Pancreas (tissue), 10 donors: ENCODE data around the gene EGFR. TPM values are rescaled to one million over a fixed set of nuclear protein-coding genes. Genes with fewer than 3 reads are reported as not detected.

Experiments
- ATAC-seq, 4 donors: fragments of 200-7000 bp; cut with Tn5 transposase; one replicate each; pipeline versions ENCODE4 v1.8.0 to v1.9.1; 2020; ENCODE audit warnings: mild to moderate bottlenecking in 4 of 4, moderate library complexity in 4 of 4
- DNase-seq, 6 donors: peaks; one replicate each; pipeline ENCODE4 v3.0.0-alpha.2; 2020
- FAIRE-seq: peaks from 2 replicates; lab custom pipeline; 2012; peaks lifted over from hg19 to GRCh38; lab: Jason Lieb, UNC
- H3K27ac ChIP-seq, 4 donors: fragments of 200-600 bp; sonication (generic); 1 replicate in 3 of 4; 2 replicates in 1 of 4; pipeline versions ENCODE4 v1.5.0 to v1.8.0; 2020
- H3K27me3 ChIP-seq, 4 donors: fragments of 200-600 bp; one replicate each; pipeline ENCODE4 v1.8.0; 2021
- H3K36me3 ChIP-seq, 3 donors: fragments of 200-600 bp; sonication (generic) in 1 of 3; one replicate each; pipeline versions ENCODE4 v1.5.0 to v1.8.0; 2020 to 2021
- H3K4me1 ChIP-seq, 3 donors: fragments of 200-600 bp; one replicate each; pipeline ENCODE4 v1.8.0; 2021
- H3K4me3 ChIP-seq, 4 donors: fragments of 200-600 bp; sonication (generic) in 2 of 4; one replicate each; pipeline versions ENCODE4 v1.5.0 to v1.8.0; 2020 to 2021
- H3K9me3 ChIP-seq, 4 donors: fragments of 200-600 bp; one replicate each; pipeline ENCODE4 v1.8.0; 2021
- CTCF ChIP-seq, 4 donors: fragments of 200-600 bp; sonication (generic) in 3 of 4; IDR thresholded peaks; one replicate each; pipeline versions ENCODE4 v1.5.0 to v1.8.0; 2021; ENCODE audit warnings: antibody characterized with exemption in 4 of 4
- WGBS, 2 donors: extraction: QIAGEN DNeasy Blood & Tissue Kit; methylation state at CpG; one replicate each; pipeline ENCODE4 v1.1.7; 2013; 5-methylcytosine and 5-hydroxymethylcytosine counted together
- intact Hi-C, 3 donors: fragments of 100-400 bp; cut with DNase I; formaldehyde crosslinking; loops; one replicate each; pipeline versions ENCODE4 v1.11.1 to v1.14.2; 2022
- polyA plus RNA-seq, 2 donors: library from polyadenylated mRNA; stranded (reverse); fragments of 200-250 nt; gene quantifications; one replicate each; pipeline ENCODE4 v1.2.3, GENCODE V29; 2013
- total RNA-seq, 6 donors: library from RNA; stranded (reverse); fragmentation: NEBNext Ultra II Directional in 4 of 6; extraction: Animal tissue kit (Norgen Biotek cat#: 25700) in 4 of 6; gene quantifications; one replicate each; pipeline versions ENCODE4 v1.2.1 to v1.2.4, GENCODE V29; 2021 to 2023
- donor health status: healthy with polysubstance abuse.
- donor health status: DM: no; HTN: no; CAD: no; lungs with moderate emphysema.
- donor health status: DM: no; HTN: no; CAD: no.
- donor health status: control.
- donor health status: control.
- donor health status: Bipolar disorder and iron deficiency.
- donor health status: DM: yes; HTN: yes; CAD: no.
- donor health status: DM: no; HTN: no; CAD: no.
- donor health status: DM: no; HTN: no; CAD: no.
- donor health status: DM: yes; HTN: yes; CAD: no.

The EGFR gene
- total and polyA plus RNA-seq, 8 donors = 5.5 to 38.8 (median 30.3) TPM

GRCh38 chr7:54988516-54988915, 30.3 kb upstream of the EGFR start:
- DNase-seq (no peak), ATAC-seq (no peak), FAIRE-seq (no peak)
- H3K27ac ChIP-seq = no peak overlapping the region
- intact Hi-C loops = no loop called here
- no peak for TF ChIP-seq CTCF (IDR thresholded peaks at IDR 0.05)
- no peak overlapping the region for H3K4me3 ChIP-seq
- H3K27me3 ChIP-seq = no peaks in the 10 kb centered on the region
- 89 to 94% methylated on average over 2 of the region's 2 CpGs for WGBS, 2 donors
- H3K4me1 ChIP-seq = no peaks in the 10 kb centered on the region
- no peaks in the 10 kb centered on the region for H3K36me3 ChIP-seq
- H3K9me3 ChIP-seq = no peaks in the 10 kb centered on the region

- no peak for ATAC-seq
- intact Hi-C loops = no loop called here
- Histone ChIP-seq H3K9me3 (no peaks in the 10 kb centered on the region), H3K27ac (no peak overlapping the region), H3K27me3 (no peaks in the 10 kb centered on the region), H3K4me3 (no peak overlapping the region), H3K36me3 (no peaks in the 10 kb centered on the region), H3K4me1 (no peaks in the 10 kb centered on the region)
- WGBS, 2 donors = 78 to 87% methylated on average over 4 of the region's 4 CpGs
- TF ChIP-seq CTCF (IDR thresholded peaks at IDR 0.05) = no peak
- no peak for FAIRE-seq
- no peak for DNase-seq
Measured at GRCh38 chr7:54989453-54990225, 29.2 kb upstream of the EGFR start.

GRCh38 chr7:54991341-54991740, 27.5 kb upstream of the EGFR start:
- Histone ChIP-seq H3K36me3 (no peaks in the 10 kb centered on the region), H3K27me3 (no peaks in the 10 kb centered on the region), H3K9me3 (no peaks in the 10 kb centered on the region), H3K27ac (no peak overlapping the region), H3K4me3 (no peak overlapping the region), H3K4me1 (no peaks in the 10 kb centered on the region)
- ATAC-seq = no peak
- no peak for DNase-seq
- TF ChIP-seq CTCF (IDR thresholded peaks at IDR 0.05) = no peak
- intact Hi-C loops = no loop called here
- 93 to 95% methylated on average over 13 of the region's 13 CpGs for WGBS, 2 donors
- FAIRE-seq = no peak

GRCh38 chr7:54992871-54993475, 25.8 kb upstream of the EGFR start:
- H3K4me1 ChIP-seq = no peaks in the 10 kb centered on the region
- 87 to 95% methylated on average over 4 of the region's 4 CpGs for WGBS, 2 donors
- H3K27me3 ChIP-seq = no peaks in the 10 kb centered on the region
- no peaks in the 10 kb centered on the region for H3K36me3 ChIP-seq
- no peak for FAIRE-seq
- no peaks in the 10 kb centered on the region for H3K9me3 ChIP-seq
- H3K27ac ChIP-seq = no peak overlapping the region
- intact Hi-C loops = no loop called here
- no peak for ATAC-seq
- DNase-seq = no peak
- no peak for TF ChIP-seq CTCF (IDR thresholded peaks at IDR 0.05)
- no peak overlapping the region for H3K4me3 ChIP-seq

GRCh38 chr7:54995166-54995565, 23.7 kb upstream of the EGFR start:
- WGBS, 2 donors = 93 to 95% methylated on average over 5 of the region's 5 CpGs

More at GRCh38 chr7:54995166-54995565, 23.7 kb upstream of the EGFR start:
- H3K36me3 ChIP-seq = no peaks in the 10 kb centered on the region
- DNase-seq = no peak
- intact Hi-C loops = no loop called here
- no peak for FAIRE-seq
- TF ChIP-seq CTCF (IDR thresholded peaks at IDR 0.05) = no peak
- no peaks in the 10 kb centered on the region for H3K4me1 ChIP-seq
- H3K9me3 ChIP-seq = no peaks in the 10 kb centered on the region
- H3K27ac ChIP-seq = no peak overlapping the region
- no peaks in the 10 kb centered on the region for H3K27me3 ChIP-seq
- no peak overlapping the region for H3K4me3 ChIP-seq
- no peak for ATAC-seq
